ENCODE data around the gene SLC22A14. TPM values are rescaled to one million over a fixed set of nuclear protein-coding genes. Genes with fewer than 3 reads are reported as not detected.

The SLC22A14 gene
- total RNA-seq, 1 donor from 2014 or later, result not detected

GRCh38 chr3:38367779-38368178 is 85.7 kb downstream of the SLC22A14 start:
- Mint-ChIP-seq H3K36me3 (peaks cover 28% of the 10 kb centered on the region), H3K4me1 (ENCODE audit: unreplicated experiment) (no peaks in the 10 kb centered on the region), H3K27ac (no peak overlapping the region), H3K4me3 (no peak overlapping the region), H3K27me3 (no peaks in the 10 kb centered on the region), H3K9me3 (no peaks in the 10 kb centered on the region)
- DNase-seq (ENCODE audit: extremely low spot score, unreplicated experiment), result no peak
- TF ChIP-seq, protein P1, sequence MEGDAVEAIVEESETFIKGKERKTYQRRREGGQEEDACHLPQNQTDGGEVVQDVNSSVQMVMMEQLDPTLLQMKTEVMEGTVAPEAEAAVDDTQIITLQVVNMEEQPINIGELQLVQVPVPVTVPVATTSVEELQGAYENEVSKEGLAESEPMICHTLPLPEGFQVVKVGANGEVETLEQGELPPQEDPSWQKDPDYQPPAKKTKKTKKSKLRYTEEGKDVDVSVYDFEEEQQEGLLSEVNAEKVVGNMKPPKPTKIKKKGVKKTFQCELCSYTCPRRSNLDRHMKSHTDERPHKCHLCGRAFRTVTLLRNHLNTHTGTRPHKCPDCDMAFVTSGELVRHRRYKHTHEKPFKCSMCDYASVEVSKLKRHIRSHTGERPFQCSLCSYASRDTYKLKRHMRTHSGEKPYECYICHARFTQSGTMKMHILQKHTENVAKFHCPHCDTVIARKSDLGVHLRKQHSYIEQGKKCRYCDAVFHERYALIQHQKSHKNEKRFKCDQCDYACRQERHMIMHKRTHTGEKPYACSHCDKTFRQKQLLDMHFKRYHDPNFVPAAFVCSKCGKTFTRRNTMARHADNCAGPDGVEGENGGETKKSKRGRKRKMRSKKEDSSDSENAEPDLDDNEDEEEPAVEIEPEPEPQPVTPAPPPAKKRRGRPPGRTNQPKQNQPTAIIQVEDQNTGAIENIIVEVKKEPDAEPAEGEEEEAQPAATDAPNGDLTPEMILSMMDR (conservative IDR thresholded peaks at IDR 0.05), result no peak

Other genes starting within 250 kb of the SLC22A14 start
- gene DLEC1, start 243.1 kb upstream of the SLC22A14 start, total RNA-seq (ENCODE audit: low replicate concordance), result 0.76 and 3.2 TPM in 2 replicates
- 81.2 and 118 TPM in 2 replicates for gene ACAA1, start 145.2 kb upstream of the SLC22A14 start, total RNA-seq (ENCODE audit: low replicate concordance)
- gene MYD88, start 143.6 kb upstream of the SLC22A14 start, total RNA-seq (ENCODE audit: low replicate concordance), result 31.1 and 55.6 TPM in 2 replicates
- 41.1 and 51.1 TPM in 2 replicates for gene OXSR1, start 116.8 kb upstream of the SLC22A14 start, total RNA-seq (ENCODE audit: low replicate concordance)
- 0.60 and 0.79 TPM in 2 replicates for gene SLC22A13, start 16.5 kb upstream of the SLC22A14 start, total RNA-seq (ENCODE audit: low replicate concordance)
- 7.3 and 10.2 TPM in 2 replicates for gene XYLB, start 64.5 kb downstream of the SLC22A14 start, total RNA-seq (ENCODE audit: low replicate concordance)
- 27.1 and 42.8 TPM in 2 replicates for gene ACVR2B, start 171.6 kb downstream of the SLC22A14 start, total RNA-seq (ENCODE audit: low replicate concordance)
- gene EXOG, start 214.0 kb downstream of the SLC22A14 start, total RNA-seq (ENCODE audit: low replicate concordance), result 6.7 and 16.8 TPM in 2 replicates

All from type B pancreatic cell (in vitro differentiated cells).